Suprapubic skin (tissue), 4 donors: Measurements from ENCODE around the gene OR52E2. TPM values are rescaled to one million over a fixed set of nuclear protein-coding genes. Genes with fewer than 3 reads are reported as not detected.

Source experiments
- DNase-seq, 2 donors: peaks; one replicate each; pipeline ENCODE4 v3.0.0-alpha.2; 2019; ENCODE audit warnings: low spot score in 2 of 2
- H3K27ac ChIP-seq: fragments of 200-600 bp; sonication (generic); one replicate; pipeline ENCODE4 v1.5.1; 2019
- H3K27me3 ChIP-seq: fragments of 200-600 bp; sonication (generic); one replicate; pipeline ENCODE4 v1.5.1; 2019
- H3K36me3 ChIP-seq: fragments of 200-600 bp; sonication (generic); one replicate; pipeline ENCODE4 v1.5.1; 2019
- H3K4me1 ChIP-seq: fragments of 200-600 bp; sonication (generic); one replicate; pipeline ENCODE4 v1.5.1; 2019
- H3K4me3 ChIP-seq: fragments of 200-600 bp; sonication (generic); one replicate; pipeline ENCODE4 v1.5.1; 2019; ENCODE audit warnings: mild to moderate bottlenecking
- H3K9me3 ChIP-seq: fragments of 200-600 bp; sonication (generic); one replicate; pipeline ENCODE4 v1.5.1; 2019
- CTCF ChIP-seq, 2 donors: fragments of 200-600 bp in 1 of 2; fragments of 450-650 bp in 1 of 2; sonication (generic) in 1 of 2; IDR thresholded peaks; one replicate each; pipeline ENCODE4 v1.5.1; 2016 to 2019; ENCODE audit warnings: antibody characterized with exemption in 2 of 2, mild to moderate bottlenecking in 1 of 2, moderate library complexity in 1 of 2
- EP300 ChIP-seq: sonication (generic); formaldehyde crosslinking; IDR thresholded peaks from one replicate; pipeline ENCODE4 v1.6.1; 2017; ENCODE audit warnings: antibody characterized with exemption
- POLR2A ChIP-seq, 2 donors: fragments of 450-650 bp; IDR thresholded peaks; one replicate each; pipeline ENCODE4 v1.6.1; 2017; ENCODE audit warnings: antibody characterized with exemption in 2 of 2, mild to moderate bottlenecking in 2 of 2, moderate library complexity in 2 of 2
- POLR2AphosphoS5 ChIP-seq, 3 donors: sonication (generic); formaldehyde crosslinking; IDR thresholded peaks; one replicate each; pipeline ENCODE4 v1.6.1; 2017; ENCODE audit warnings: antibody characterized with exemption in 3 of 3
- WGBS: methylation state at CpG from one replicate; pipeline ENCODE4 v1.1.5; 2018; 5-methylcytosine and 5-hydroxymethylcytosine counted together
- total RNA-seq, 4 donors: library from RNA; depleted of rRNA; stranded (reverse); fragments of >200 nt; gene quantifications; one replicate each; pipeline ENCODE4 v1.1.0, GENCODE V29; 2016

OR52E2 gene
- total RNA-seq, 4 donors from 2014 or later = not detected

DNA sequence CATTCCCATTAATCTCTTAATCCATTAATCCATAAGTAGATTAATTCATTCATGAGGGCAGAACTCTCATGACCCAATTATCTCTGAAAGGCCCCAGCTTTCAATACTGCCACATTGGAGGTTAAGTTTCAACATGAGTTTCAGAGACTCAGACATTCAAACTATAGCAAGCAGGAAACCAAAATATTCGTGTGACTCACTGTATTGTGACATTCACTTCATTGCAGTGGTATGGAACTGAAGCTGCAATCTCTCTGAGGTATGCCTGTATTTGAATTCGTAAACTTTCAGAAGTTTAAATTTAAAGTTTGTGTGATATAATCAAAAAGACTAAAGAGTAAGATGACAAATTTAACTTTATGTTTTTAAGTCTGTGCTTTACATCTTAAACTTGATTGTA, 16.0 kb downstream of the OR52E2 start:
- no peaks in the 10 kb centered on the region for H3K27me3 ChIP-seq
- no peaks in the 10 kb centered on the region for H3K9me3 ChIP-seq
- H3K36me3 ChIP-seq = no peaks in the 10 kb centered on the region
- WGBS = 61% methylated on average over 2 of the region's 2 CpGs
- no peak overlapping the region for H3K4me3 ChIP-seq
- DNase-seq = no peak
- no peak overlapping the region for H3K27ac ChIP-seq
- TF ChIP-seq POLR2A (IDR thresholded peaks at IDR 0.05) (no peak), EP300 (no peak), POLR2AphosphoS5 (IDR thresholded peaks at IDR 0.05) (no peak), CTCF (IDR thresholded peaks at IDR 0.05) (no peak)
- no peaks in the 10 kb centered on the region for H3K4me1 ChIP-seq

DNA sequence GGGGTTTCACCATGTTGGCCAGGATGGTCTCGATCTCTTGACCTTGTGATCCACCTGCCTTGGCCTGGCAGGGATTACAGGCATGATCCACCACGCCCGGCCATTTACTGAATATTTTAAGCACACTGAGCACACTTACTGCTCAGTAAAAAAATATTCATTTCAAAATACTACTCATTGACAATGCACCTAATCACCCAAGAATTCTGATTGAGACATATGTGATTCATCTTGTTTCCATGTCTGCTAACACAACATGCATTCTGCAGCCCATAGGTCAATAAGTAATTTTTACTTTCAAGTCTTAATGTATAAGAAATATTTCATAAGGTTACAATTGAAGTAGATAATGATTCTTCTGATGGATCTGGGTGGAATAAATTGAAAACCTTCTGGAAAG, 17.3 kb downstream of the OR52E2 start:
- DNase-seq = no peak
- no peak for TF ChIP-seq POLR2AphosphoS5 (IDR thresholded peaks at IDR 0.05)
- no peak for TF ChIP-seq POLR2A (IDR thresholded peaks at IDR 0.05)
- TF ChIP-seq EP300 = no peak
- no peak for TF ChIP-seq CTCF (IDR thresholded peaks at IDR 0.05)
- Histone ChIP-seq H3K4me1 (no peaks in the 10 kb centered on the region), H3K27ac (no peak overlapping the region), H3K36me3 (no peaks in the 10 kb centered on the region), H3K27me3 (no peaks in the 10 kb centered on the region), H3K4me3 (no peak overlapping the region), H3K9me3 (no peaks in the 10 kb centered on the region)
- 89% methylated on average over 3 of the region's 3 CpGs for WGBS

DNA sequence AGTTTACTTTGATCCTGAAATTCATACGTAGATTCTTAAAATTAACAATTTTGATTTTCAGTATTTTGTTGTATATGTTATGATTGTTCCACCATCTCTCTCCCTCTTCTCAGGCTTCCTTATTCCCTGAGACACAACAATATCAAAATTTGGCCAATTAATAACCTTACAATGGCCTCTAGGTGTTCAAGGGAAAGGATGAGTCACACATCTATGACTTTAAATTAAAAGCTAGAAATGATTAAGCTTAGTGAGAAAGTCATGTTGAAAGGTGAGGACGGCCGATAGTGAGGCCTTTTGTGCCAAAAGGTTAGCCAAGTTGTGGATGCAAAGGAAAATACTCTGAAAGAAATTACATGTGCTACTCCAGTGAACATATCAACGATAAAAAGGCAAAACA, 18.6 kb downstream of the OR52E2 start:
- H3K4me3 ChIP-seq = no peak overlapping the region
- H3K27me3 ChIP-seq = no peaks in the 10 kb centered on the region
- DNase-seq = no peak
- no peak overlapping the region for H3K27ac ChIP-seq
- H3K4me1 ChIP-seq = no peaks in the 10 kb centered on the region
- H3K9me3 ChIP-seq = no peaks in the 10 kb centered on the region
- WGBS = 74% methylated on average over 4 of the region's 4 CpGs
- no peaks in the 10 kb centered on the region for H3K36me3 ChIP-seq
- TF ChIP-seq POLR2AphosphoS5 (IDR thresholded peaks at IDR 0.05) (no peak), POLR2A (IDR thresholded peaks at IDR 0.05) (no peak), CTCF (IDR thresholded peaks at IDR 0.05) (no peak), EP300 (no peak)

DNA sequence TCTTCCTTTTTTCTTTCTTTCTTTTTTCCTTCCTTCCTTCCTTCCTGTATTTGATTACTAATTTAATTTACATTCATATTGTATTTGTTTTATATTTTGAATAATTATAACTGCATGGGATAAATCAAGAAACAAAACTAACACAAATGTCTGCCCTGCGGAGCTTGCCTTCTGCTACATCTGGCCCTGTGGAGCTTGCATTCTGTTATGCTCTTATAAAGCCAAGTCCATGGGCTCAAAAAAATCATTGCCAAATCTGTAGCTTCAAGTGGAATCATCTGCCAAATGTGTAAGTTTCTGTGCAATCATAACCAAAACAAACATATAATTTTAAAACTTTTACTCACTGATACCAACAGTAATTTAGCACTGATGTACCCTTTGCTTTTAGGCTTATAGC, 21.1 kb downstream of the OR52E2 start:
- DNase-seq = no peak
- Histone ChIP-seq H3K9me3 (no peaks in the 10 kb centered on the region), H3K4me3 (no peak overlapping the region), H3K27ac (no peak overlapping the region), H3K36me3 (no peaks in the 10 kb centered on the region), H3K27me3 (no peaks in the 10 kb centered on the region), H3K4me1 (no peaks in the 10 kb centered on the region)
- no peak for TF ChIP-seq POLR2AphosphoS5 (IDR thresholded peaks at IDR 0.05)
- WGBS = 74% methylated on average over 1 of the region's 1 CpG

DNA sequence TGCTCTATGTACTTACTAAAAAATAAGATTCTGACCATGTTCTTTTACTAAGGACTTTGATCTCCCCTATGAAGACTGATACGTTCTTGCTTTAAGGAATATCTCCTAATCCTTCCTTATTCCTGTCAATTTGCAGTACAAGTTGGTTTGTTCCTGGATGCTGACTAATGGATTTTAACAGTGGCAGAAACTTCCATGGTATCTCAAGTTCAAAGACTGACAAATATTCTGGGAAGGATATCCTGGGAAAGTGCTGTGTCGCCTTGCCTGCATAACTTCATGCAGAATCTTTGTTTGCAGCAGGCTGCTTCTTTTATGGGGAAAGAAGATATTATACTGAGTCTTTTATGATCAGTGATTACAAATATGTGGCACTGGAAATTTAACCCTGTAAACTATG, 21.5 kb downstream of the OR52E2 start:
- no peaks in the 10 kb centered on the region for H3K9me3 ChIP-seq
- 69% methylated on average over 2 of the region's 2 CpGs for WGBS
- TF ChIP-seq POLR2AphosphoS5 (IDR thresholded peaks at IDR 0.05) = no peak
- no peak for TF ChIP-seq CTCF (IDR thresholded peaks at IDR 0.05)
- no peak for TF ChIP-seq POLR2A (IDR thresholded peaks at IDR 0.05)
- no peak for TF ChIP-seq EP300
- H3K4me1 ChIP-seq = no peaks in the 10 kb centered on the region
- DNase-seq = no peak
- H3K36me3 ChIP-seq = no peaks in the 10 kb centered on the region
- no peaks in the 10 kb centered on the region for H3K27me3 ChIP-seq
- no peak overlapping the region for H3K27ac ChIP-seq
- H3K4me3 ChIP-seq = no peak overlapping the region

DNA sequence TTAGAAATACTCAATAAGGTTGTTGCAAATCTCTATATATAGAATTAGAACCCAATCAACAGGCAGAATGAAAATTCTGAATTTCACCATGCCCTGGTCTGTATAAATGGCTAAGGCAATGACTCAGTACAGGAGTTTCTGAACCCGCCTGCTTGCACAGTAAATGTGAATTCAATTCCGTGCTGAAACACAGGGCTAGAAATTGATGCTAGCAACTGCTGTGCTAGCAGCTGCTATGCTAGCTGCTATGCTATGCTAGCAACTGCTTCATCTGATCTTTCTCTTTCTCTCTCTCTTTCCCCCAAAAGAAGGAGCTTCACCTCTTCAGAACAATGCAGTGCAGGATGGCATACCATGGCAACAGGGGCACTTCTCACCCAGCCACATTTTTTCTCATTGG, 22.8 kb downstream of the OR52E2 start:
- DNase-seq = no peak
- Histone ChIP-seq H3K27ac (no peak overlapping the region), H3K36me3 (no peaks in the 10 kb centered on the region), H3K4me1 (no peaks in the 10 kb centered on the region), H3K9me3 (no peaks in the 10 kb centered on the region), H3K27me3 (no peaks in the 10 kb centered on the region), H3K4me3 (no peak overlapping the region)
- 65% methylated on average over 2 of the region's 2 CpGs for WGBS
- TF ChIP-seq POLR2AphosphoS5 (IDR thresholded peaks at IDR 0.05) = no peak
- TF ChIP-seq EP300 = no peak
